DMS 273 treated with DMSO at 0.1 percent for 48 hours (cell line): ENCODE data around the gene MFSD12.

Experiments
- DNase-seq: peaks from one replicate; lab custom pipeline; 2025; lab: John Stamatoyannopoulos, UW

MFSD12 gene

GRCh38 chr19:3555653-3556422 is 1.5 kb downstream of the MFSD12 start:
- no peak for DNase-seq

- DNase-seq = no peak
Measured at GRCh38 chr19:3554254-3555083, 2.9 kb downstream of the MFSD12 start.

- no peak for DNase-seq
Measured at GRCh38 chr19:3551792-3552095, 5.6 kb downstream of the MFSD12 start.

GRCh38 chr19:3550947-3551791 is 6.2 kb downstream of the MFSD12 start:
- DNase-seq = no peak

GRCh38 chr19:3549816-3550215 is 7.6 kb downstream of the MFSD12 start:
- no peak for DNase-seq

- no peak for DNase-seq
Measured at GRCh38 chr19:3548606-3549005, 8.8 kb downstream of the MFSD12 start.

- DNase-seq = no peak
Measured at GRCh38 chr19:3547767-3548282, 9.6 kb downstream of the MFSD12 start.

GRCh38 chr19:3547301-3547731 is 10.1 kb downstream of the MFSD12 start:
- DNase-seq = no peak

- DNase-seq = no peak
Measured at GRCh38 chr19:3546119-3546518, 11.3 kb downstream of the MFSD12 start.

GRCh38 chr19:3545669-3546034 is 11.7 kb downstream of the MFSD12 start:
- no peak for DNase-seq

- DNase-seq = no peak
Measured at GRCh38 chr19:3544742-3545668, 12.4 kb downstream of the MFSD12 start.

- DNase-seq = no peak
Measured at GRCh38 chr19:3544058-3544376, 13.4 kb downstream of the MFSD12 start.

GRCh38 chr19:3543150-3544057 is 14.0 kb downstream of the MFSD12 start:
- no peak for DNase-seq

- DNase-seq = no peak
Measured at GRCh38 chr19:3539756-3540118, 17.6 kb downstream of the MFSD12 start.

- DNase-seq = no peak
Measured at GRCh38 chr19:3538965-3539755, 18.2 kb downstream of the MFSD12 start, which contains the start of gene TEKTIP1. TEKTIP1 (plus strand) TSS chr19:3539174; CDS start chr19:3539178, 4 bp downstream.

- DNase-seq = no peak
Measured at GRCh38 chr19:3538258-3538929, 19.0 kb downstream of the MFSD12 start.

- DNase-seq = no peak
Measured at GRCh38 chr19:3537438-3538240, 19.7 kb downstream of the MFSD12 start.

GRCh38 chr19:3537101-3537437 is 20.3 kb downstream of the MFSD12 start:
- DNase-seq = no peak
